ENCODE results near the gene SFTA2.

- no peak for TF ChIP-seq TOX (CRISPR knock-in tag; IDR thresholded peaks at IDR 0.05; ENCODE audit: borderline replicate concordance)
- TF ChIP-seq BACH2 (CRISPR knock-in tag; IDR thresholded peaks at IDR 0.05; ENCODE audit: borderline replicate concordance) = no peak
- TF ChIP-seq ZFP3 (CRISPR knock-in tag; IDR thresholded peaks at IDR 0.05) = no peak
- TF ChIP-seq TSHZ2 (CRISPR knock-in tag; IDR thresholded peaks at IDR 0.05) = no peak
- TF ChIP-seq PATZ1 (CRISPR knock-in tag; IDR thresholded peaks at IDR 0.05; ENCODE audit: borderline replicate concordance) = no peak
- TF ChIP-seq RARB (CRISPR knock-in tag; IDR thresholded peaks at IDR 0.05) = no peak
- no peak for TF ChIP-seq GLIS3 (CRISPR knock-in tag; IDR thresholded peaks at IDR 0.05)
Observed at GRCh38 chr6:30900863-30901417, 31.0 kb downstream of the SFTA2 start.

Measured in SK-N-SH treated with all-trans-retinoic acid at 6 μM for 48 hours (cell line).